ENCODE data around the gene TRIM41. TPM values are rescaled to one million over a fixed set of nuclear protein-coding genes. Genes with fewer than 3 reads are reported as not detected.

The TRIM41 gene
- total RNA-seq, 1 experiment from 2014 or later, result 28.7 TPM

DNA sequence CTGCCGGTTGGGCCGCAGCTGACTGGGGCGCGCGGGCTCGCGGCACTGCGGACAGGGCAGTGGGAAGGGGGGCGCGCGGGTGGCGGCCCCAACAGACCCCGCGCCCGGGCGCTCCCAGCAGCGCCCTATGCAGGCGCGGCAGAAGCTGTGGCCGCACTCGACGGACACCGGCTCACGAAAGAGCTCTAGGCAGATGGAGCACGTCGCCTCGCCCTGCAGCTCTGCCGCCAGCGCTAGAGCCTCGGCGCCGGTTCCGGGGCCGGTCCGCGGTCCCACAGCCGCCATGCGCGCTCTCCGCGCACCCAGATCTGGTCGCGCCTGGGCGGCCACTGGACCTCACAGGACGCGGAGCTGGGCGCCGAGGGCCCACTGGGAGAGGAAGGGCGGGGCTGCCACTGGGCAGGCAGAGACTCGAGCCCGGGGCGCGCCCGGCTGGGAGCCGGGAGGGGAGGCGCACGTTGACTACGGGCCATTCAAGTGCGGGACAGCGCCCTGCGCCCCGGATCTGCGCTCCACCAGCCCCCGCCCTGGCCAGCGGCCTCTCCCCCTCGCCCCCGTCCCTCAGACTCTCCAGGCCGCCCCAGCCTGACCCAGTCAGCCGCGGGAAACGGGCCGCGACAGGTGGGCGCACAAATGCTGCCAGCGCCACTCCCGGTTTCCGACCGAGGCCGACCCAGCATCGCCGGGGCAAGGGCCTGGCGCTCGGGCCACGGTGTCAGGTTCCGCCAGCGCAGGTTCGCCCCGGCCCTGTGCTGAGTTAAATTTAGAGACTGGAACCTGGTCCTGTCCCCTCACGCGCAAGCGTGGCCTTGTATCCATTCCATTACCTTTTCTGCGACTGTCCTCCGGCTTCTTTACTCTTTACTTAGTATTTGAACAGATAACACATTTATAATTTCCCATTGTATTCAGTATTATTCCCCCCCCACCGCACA, 18.0 kb upstream of the TRIM41 start, which contains the start of gene TRIM7:
Gene TRIM7 (minus strand): TSS at position 371 of the 935 bp plus-strand sequence. CDS start 86 bp downstream, at position 285.
- Mint-ChIP-seq H3K27ac (ENCODE audit: unreplicated experiment) (no peak within 1 kb of the TSS), H3K9me3 (ENCODE audit: unreplicated experiment) (no peaks in the 10 kb centered on the region), H3K4me3 (ENCODE audit: unreplicated experiment) (peak within 1 kb of the TSS; percentile 82), H3K4me1 (ENCODE audit: low read depth, unreplicated experiment) (peaks cover 28% of the 10 kb centered on the region), H3K27me3 (ENCODE audit: insufficient read depth, unreplicated experiment) (peaks cover 15% of the 10 kb centered on the region), H3K36me3 (ENCODE audit: insufficient read depth, unreplicated experiment) (peaks cover 35% of the 10 kb centered on the region)
- CTCF ChIA-PET, result interaction anchor here (1.8 to 3.3 kb wide), 2 partner anchors 13 to 21 kb away, joined by 5 to 12 read pairs; no protein-coding TSS in a partner anchor
- POLR2A ChIA-PET, result interaction anchor here (1.0 kb wide), 1 partner anchor 14 kb away, joined by 5 read pairs; no protein-coding TSS in a partner anchor
- Histone ChIP-seq H3K27me3 (replicated peaks; ENCODE audit: control insufficient read depth, insufficient read depth, low read length) (no peaks in the 10 kb centered on the region; the same call in 1 of the 2 replicates), H3K36me3 (ENCODE audit: control insufficient read depth, insufficient read depth, low read length) (no peaks in the 10 kb centered on the region), H3K4me1 (no peaks in the 10 kb centered on the region), H3K4me3 (ENCODE audit: low read depth, low read length) (peak within 1 kb of the TSS; percentile 50), H3K9me3 (no peaks in the 10 kb centered on the region)
- intact Hi-C loops (cut with micrococcal nuclease; ENCODE audit: unreplicated experiment), result no loop called here
- TF ChIP-seq, protein P1, sequence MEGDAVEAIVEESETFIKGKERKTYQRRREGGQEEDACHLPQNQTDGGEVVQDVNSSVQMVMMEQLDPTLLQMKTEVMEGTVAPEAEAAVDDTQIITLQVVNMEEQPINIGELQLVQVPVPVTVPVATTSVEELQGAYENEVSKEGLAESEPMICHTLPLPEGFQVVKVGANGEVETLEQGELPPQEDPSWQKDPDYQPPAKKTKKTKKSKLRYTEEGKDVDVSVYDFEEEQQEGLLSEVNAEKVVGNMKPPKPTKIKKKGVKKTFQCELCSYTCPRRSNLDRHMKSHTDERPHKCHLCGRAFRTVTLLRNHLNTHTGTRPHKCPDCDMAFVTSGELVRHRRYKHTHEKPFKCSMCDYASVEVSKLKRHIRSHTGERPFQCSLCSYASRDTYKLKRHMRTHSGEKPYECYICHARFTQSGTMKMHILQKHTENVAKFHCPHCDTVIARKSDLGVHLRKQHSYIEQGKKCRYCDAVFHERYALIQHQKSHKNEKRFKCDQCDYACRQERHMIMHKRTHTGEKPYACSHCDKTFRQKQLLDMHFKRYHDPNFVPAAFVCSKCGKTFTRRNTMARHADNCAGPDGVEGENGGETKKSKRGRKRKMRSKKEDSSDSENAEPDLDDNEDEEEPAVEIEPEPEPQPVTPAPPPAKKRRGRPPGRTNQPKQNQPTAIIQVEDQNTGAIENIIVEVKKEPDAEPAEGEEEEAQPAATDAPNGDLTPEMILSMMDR (IDR thresholded peaks at IDR 0.05; ENCODE audit: insufficient read depth in 1 of 2, low read depth in 1 of 2, low read length in 1 of 2, severe bottlenecking in 1 of 2, unreplicated experiment in 1 of 2), result no peak
- no TSS peak for BruUV-seq (replicated peaks)
- DNase-seq, result peak in 1 of 2 experiments; percentile 45

DNA sequence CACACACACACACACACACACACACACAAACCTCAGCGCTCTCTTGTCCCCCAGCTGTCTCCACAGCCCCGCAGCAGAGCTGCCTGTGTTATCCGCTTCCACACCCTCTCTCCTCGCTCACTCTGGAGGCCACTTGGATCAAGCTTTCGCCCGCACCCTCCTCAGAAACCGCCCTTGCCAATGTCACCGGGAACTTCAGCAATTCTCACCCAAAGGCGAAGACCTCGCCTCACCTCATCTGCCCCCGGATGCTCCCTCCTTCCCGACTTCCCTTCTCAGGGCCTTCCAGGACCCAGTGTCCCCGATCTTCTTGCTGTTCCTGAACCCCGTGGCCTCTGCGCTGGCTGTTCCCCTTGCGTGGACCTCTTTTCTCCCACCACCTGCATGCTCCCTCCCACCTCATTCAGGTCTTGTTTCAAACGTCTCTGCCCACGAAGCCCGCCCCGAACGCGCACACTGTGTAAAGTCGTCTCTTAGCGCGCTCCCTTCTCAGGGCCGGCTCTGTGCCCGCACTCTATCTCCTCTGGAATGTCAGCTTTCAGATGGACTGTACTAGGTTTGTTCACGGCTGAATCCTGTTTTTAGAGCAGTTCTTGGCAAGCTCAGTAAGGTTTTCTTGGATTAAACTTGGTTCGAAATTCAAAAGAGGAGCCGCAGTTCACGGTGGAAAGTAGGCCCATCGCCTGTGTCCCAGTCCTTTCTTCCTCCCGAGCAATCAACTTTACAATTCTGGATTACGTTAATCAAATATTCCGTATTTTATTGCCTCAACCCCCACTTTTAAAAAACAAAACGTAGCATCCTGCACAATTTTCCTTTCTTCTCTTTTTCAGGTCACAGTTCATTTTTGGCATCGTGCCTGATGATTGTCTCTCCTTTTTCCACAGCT, 17.1 kb upstream of the TRIM41 start:
- TF ChIP-seq, protein P1 (IDR thresholded peaks at IDR 0.05; ENCODE audit: insufficient read depth in 1 of 2, low read depth in 1 of 2, low read length in 1 of 2, severe bottlenecking in 1 of 2, unreplicated experiment in 1 of 2), result no peak
- DNase-seq, result no peak
- Mint-ChIP-seq H3K4me1 (ENCODE audit: low read depth, unreplicated experiment) (peaks cover 28% of the 10 kb centered on the region), H3K27ac (ENCODE audit: unreplicated experiment) (peak overlapping the region; percentile 91), H3K27me3 (ENCODE audit: insufficient read depth, unreplicated experiment) (peaks cover 15% of the 10 kb centered on the region), H3K4me3 (ENCODE audit: unreplicated experiment) (peak overlapping the region; percentile 82), H3K9me3 (ENCODE audit: unreplicated experiment) (no peaks in the 10 kb centered on the region), H3K36me3 (ENCODE audit: insufficient read depth, unreplicated experiment) (peaks cover 35% of the 10 kb centered on the region)
- POLR2A ChIA-PET, result interaction anchor here (1.3 to 1.5 kb wide), 3 partner anchors 14 to 22 kb away, joined by 3 to 9 read pairs (median 7); no protein-coding TSS in a partner anchor
- peak overlapping the region; percentile 50 for H3K4me3 ChIP-seq (ENCODE audit: low read depth, low read length)
- CTCF ChIA-PET, result interaction anchor here (1.3 to 3.3 kb wide), 2 partner anchors 14 to 21 kb away, joined by 7 to 12 read pairs; no protein-coding TSS in a partner anchor
- no peaks in the 10 kb centered on the region for H3K4me1 ChIP-seq
- H3K27me3 ChIP-seq (replicated peaks; ENCODE audit: control insufficient read depth, insufficient read depth, low read length), result no peaks in the 10 kb centered on the region; the same call in 1 of the 2 replicates
- intact Hi-C loops (cut with micrococcal nuclease; ENCODE audit: unreplicated experiment), result loop anchor here (1.0 kb wide), 1 partner anchor 15 kb away; no protein-coding TSS in a partner anchor
- H3K36me3 ChIP-seq (ENCODE audit: control insufficient read depth, insufficient read depth, low read length), result no peaks in the 10 kb centered on the region
- no TSS peak for BruUV-seq (replicated peaks)
- H3K9me3 ChIP-seq, result no peaks in the 10 kb centered on the region
